Calu3 (cell line): ENCODE results near the gene TTC38. TPM values are rescaled to one million over a fixed set of nuclear protein-coding genes. Genes with fewer than 3 reads are reported as not detected.

ENCODE experiments used
- Bru-seq: library from RNA; stranded (reverse); fragments of 400-500 nt; gene quantifications from one replicate; lab custom pipeline; 2021; lab: Mats Ljungman, UMichigan
- BruChase-seq, 2 experiments: library from RNA; stranded (reverse); fragments of 400-500 nt; gene quantifications; one replicate each; lab custom pipeline; 2021; lab: Mats Ljungman, UMichigan
- BruUV-seq: library from RNA; stranded (reverse); fragments of 400-500 nt; replicated peaks from 2 replicates; lab custom pipeline; 2021; lab: Mats Ljungman, UMichigan
- CTCF ChIA-PET: fragments of 300-600 bp; sonication (Branson Sonifier 250); formaldehyde crosslinking; loops from one replicate; lab custom pipeline; 2022; ENCODE audit warnings: antibody characterized with exemption; lab: Charles Lee
- DNase-seq: peaks from one replicate; pipeline ENCODE4 v3.0.0; 2022
- H3K27ac Mint-ChIP-seq: one replicate; pipeline ENCODE4 v1.8.0; 2022; ENCODE audit warnings: mixed read lengths; ENCODE audit not compliant: unreplicated experiment
- H3K27me3 Mint-ChIP-seq: one replicate; pipeline ENCODE4 v1.8.0; 2022; ENCODE audit warnings: mixed read lengths; ENCODE audit not compliant: unreplicated experiment
- H3K36me3 Mint-ChIP-seq: one replicate; pipeline ENCODE4 v1.8.0; 2022; ENCODE audit warnings: mild to moderate bottlenecking, moderate library complexity, mixed read lengths; ENCODE audit not compliant: insufficient read depth, unreplicated experiment
- H3K4me1 Mint-ChIP-seq: one replicate; pipeline ENCODE4 v1.8.0; 2022; ENCODE audit warnings: mild to moderate bottlenecking, low read depth, mixed read lengths; ENCODE audit not compliant: unreplicated experiment
- H3K4me3 Mint-ChIP-seq: one replicate; pipeline ENCODE4 v1.8.0; 2022; ENCODE audit warnings: mild to moderate bottlenecking, low read depth, moderate library complexity, mixed read lengths; ENCODE audit not compliant: unreplicated experiment
- H3K9me3 Mint-ChIP-seq: one replicate; pipeline ENCODE4 v1.8.0; 2022; ENCODE audit warnings: low read depth, mixed read lengths; ENCODE audit not compliant: unreplicated experiment
- intact Hi-C: fragments of 100-400 bp; cut with micrococcal nuclease; formaldehyde crosslinking; loops from one replicate; pipeline ENCODE4 v1.10.0; 2022; ENCODE audit not compliant: unreplicated experiment
- long read RNA-seq: library from polyadenylated mRNA; stranded (forward); transcript quantifications from one replicate; pipeline ENCODE4 v2.0.0, GENCODE V29; 2022
- total RNA-seq: library from RNA; stranded (reverse); gene quantifications from 2 replicates; pipeline ENCODE4 v1.2.3, GENCODE V29; 2022
- TF ChIP-seq, protein P1 (sequence below): fragments of 200-600 bp; IDR thresholded peaks from one replicate; pipeline ENCODE4 v1.8.0; 2022; ENCODE audit warnings: antibody characterized with exemption; ENCODE audit not compliant: unreplicated experiment

TTC38 gene
- 31.9 and 34.0 TPM in 2 replicates for total RNA-seq
- percentile 57 among the genes with signal in this experiment for Bru-seq, nascent RNA
- BruChase-seq, experiment 1, labeled RNA remaining after a 6-hour chase, result percentile 66 among the genes with signal in this experiment
- BruChase-seq, experiment 2, labeled RNA remaining after a 2-hour chase, result percentile 62 among the genes with signal in this experiment
- long read RNA-seq, transcript TTC38-201 (14 exons, 2,610 nt), result major isoform, 22 of 42 reads
- long read RNA-seq, partial matches to known transcripts, result 2 of 42 reads
- long read RNA-seq, other reads (novel, unspliced or antisense), result 18 of 42 reads

DNA sequence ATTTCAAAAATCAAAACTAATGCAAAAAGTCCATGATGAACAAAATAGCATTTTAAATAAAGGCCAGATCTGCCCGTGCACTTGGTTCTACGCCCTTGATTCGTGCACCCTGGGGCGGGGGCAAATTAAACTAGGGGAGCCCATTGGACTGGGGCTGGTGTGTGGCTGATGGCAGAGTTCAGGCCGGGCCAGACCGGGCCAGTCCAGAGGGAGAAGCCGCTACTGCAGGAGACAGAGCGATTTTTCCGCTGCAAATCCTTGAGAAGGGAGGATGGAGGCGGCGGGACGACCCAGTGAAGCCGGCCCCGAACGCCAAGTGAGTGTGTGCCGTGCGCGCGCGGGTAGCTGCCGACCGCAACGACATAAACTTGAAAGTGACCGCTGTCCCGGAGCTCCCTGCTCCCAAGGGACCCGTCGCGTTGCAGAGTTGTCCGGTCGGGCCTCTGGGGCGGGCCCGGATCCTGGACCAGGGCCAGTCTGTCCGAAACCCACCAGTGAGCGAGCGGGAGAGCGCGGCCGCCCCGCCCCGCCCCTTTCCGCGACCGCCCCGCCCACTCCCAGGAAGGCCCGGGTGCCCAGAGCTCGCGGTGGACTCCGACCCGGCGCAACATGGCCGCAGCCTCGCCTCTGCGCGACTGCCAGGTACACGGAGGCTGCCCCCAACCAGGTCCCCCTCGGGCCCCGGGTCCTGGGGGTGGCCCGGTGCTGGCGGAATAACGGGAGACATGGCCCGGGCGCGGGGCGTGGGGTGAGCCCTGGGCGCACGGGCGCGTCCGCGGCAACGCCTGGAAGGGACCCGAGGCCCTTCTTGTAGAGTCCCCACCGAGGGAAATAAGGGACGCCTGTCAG, at the start of gene TTC38:
Gene TTC38 (plus strand): TSS at position 578 of the 849 bp plus-strand sequence. CDS start 32 bp downstream, at position 610.
- CTCF ChIA-PET, result interaction anchor here (0.7 to 1.0 kb wide), 3 partner anchors 118 to 135 kb away, joined by 3 to 6 read pairs (median 3); no protein-coding TSS in a partner anchor
- Mint-ChIP-seq H3K4me1 (peaks cover 23% of the 10 kb centered on the region), H3K9me3 (peaks cover 5% of the 10 kb centered on the region), H3K27ac (peak within 1 kb of the TSS; percentile 63), H3K27me3 (no peaks in the 10 kb centered on the region), H3K4me3 (peak within 1 kb of the TSS; percentile 93), H3K36me3 (peaks cover 21% of the 10 kb centered on the region)
- TF ChIP-seq, protein P1, sequence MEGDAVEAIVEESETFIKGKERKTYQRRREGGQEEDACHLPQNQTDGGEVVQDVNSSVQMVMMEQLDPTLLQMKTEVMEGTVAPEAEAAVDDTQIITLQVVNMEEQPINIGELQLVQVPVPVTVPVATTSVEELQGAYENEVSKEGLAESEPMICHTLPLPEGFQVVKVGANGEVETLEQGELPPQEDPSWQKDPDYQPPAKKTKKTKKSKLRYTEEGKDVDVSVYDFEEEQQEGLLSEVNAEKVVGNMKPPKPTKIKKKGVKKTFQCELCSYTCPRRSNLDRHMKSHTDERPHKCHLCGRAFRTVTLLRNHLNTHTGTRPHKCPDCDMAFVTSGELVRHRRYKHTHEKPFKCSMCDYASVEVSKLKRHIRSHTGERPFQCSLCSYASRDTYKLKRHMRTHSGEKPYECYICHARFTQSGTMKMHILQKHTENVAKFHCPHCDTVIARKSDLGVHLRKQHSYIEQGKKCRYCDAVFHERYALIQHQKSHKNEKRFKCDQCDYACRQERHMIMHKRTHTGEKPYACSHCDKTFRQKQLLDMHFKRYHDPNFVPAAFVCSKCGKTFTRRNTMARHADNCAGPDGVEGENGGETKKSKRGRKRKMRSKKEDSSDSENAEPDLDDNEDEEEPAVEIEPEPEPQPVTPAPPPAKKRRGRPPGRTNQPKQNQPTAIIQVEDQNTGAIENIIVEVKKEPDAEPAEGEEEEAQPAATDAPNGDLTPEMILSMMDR, result no peak
- intact Hi-C loops, result loop anchor here (10.0 kb wide), 1 partner anchor 113 kb away; the partner anchor contains the start of gene PPARA
- no TSS peak for BruUV-seq
- DNase-seq, result peak; percentile 90

DNA sequence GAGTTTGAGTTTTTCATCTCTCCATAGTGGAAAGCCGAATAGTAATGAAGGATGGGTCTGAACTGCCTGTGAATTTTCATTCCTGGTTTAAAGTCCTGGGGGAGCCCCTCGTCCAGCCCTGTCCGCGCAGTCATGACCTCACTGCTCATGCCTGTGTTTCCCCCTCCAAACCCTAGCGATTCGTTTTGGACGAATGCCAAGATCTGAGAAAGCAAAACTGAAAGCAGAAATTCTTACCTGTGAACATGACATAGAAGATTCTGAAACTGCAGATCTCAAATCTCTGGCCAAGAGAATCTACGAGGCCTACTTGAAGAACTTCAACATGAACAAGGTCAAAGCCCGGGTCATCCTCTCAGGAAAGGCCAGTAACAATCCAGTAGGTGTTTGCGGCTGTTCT, 48.2 kb upstream of the TTC38 start:
- Mint-ChIP-seq H3K27me3 (no peaks in the 10 kb centered on the region), H3K27ac (no peak overlapping the region), H3K4me1 (no peaks in the 10 kb centered on the region), H3K36me3 (peaks cover 16% of the 10 kb centered on the region), H3K4me3 (no peak overlapping the region), H3K9me3 (no peaks in the 10 kb centered on the region)
- TF ChIP-seq, protein P1, result no peak
- CTCF ChIA-PET, result no interaction called here
- intact Hi-C loops, result no loop called here
- BruUV-seq, result no TSS peak
- no peak for DNase-seq

DNA sequence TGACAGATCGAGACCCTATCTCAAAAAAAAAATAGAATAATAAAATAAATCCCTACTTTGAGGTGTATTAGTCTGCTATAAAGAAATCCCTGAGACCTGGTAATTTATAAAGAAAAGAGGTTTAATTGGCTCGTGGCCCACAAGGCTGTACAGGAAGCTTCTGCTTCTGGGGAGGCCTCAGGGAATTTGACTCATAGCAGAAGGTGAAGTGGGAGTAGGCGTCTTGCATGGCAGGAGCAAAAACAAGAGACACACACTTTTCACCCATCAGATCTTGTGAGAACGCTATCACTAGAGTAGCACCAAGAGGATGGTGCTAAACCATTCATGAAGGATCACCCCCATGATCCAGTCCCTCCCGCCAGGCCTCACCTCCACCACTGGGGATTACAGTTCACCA, 46.9 kb upstream of the TTC38 start:
- Mint-ChIP-seq H3K36me3 (peaks cover 22% of the 10 kb centered on the region), H3K27ac (no peak overlapping the region), H3K27me3 (no peaks in the 10 kb centered on the region), H3K9me3 (no peaks in the 10 kb centered on the region), H3K4me1 (no peaks in the 10 kb centered on the region), H3K4me3 (no peak overlapping the region)
- no TSS peak for BruUV-seq
- CTCF ChIA-PET, result no interaction called here
- TF ChIP-seq, protein P1, result no peak
- DNase-seq, result no peak
- intact Hi-C loops, result no loop called here

DNA sequence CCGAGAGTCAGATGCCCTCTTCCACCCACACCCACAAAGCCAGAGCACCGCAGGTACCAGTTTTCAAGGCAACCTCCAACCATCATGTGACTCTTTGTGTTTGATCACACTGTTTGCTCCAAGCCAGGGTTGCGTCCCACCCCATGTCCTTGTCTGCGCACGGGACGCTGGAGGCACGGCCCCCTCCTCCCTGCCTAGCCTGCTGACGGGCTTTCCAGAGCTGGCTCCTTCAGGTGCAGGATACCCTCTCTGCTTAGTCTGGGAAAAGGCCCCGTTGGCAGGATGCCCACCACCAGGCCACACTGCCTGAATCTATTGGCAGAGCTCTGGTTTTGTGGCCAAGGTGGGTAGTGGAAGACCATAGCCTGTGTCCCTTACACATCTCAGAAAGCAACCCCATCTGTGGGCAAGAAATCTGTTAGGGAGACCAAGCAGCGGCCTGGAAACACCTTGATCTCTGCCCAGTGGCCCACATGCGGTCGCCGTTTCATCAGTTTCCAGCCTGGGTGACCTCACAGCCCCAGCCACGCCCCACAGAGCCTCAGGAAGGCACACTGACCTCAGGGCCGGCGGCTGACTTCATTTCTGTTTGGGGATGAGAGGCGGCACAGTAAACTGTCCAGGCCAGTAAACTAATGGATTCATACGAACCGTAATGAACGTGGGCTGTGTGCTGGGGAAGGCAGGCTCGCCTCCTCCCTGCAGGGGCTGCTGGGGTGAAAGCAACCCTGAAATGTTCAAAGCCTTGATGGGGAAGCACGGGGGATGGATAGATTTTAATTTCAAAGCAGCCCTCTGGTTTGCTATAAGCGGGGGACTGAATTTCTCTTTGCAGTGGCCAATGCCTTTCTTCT, 43.5 kb upstream of the TTC38 start:
- no peaks in the 10 kb centered on the region for H3K27me3 Mint-ChIP-seq
- BruUV-seq, result no TSS peak
- CTCF ChIA-PET, result no interaction called here
- DNase-seq, result no peak
- H3K4me3 Mint-ChIP-seq, result no peak overlapping the region
- TF ChIP-seq, protein P1, result no peak
- no peak overlapping the region for H3K27ac Mint-ChIP-seq
- no peaks in the 10 kb centered on the region for H3K4me1 Mint-ChIP-seq
- peaks cover 7% of the 10 kb centered on the region for H3K36me3 Mint-ChIP-seq
- no peaks in the 10 kb centered on the region for H3K9me3 Mint-ChIP-seq
- intact Hi-C loops, result no loop called here
